Hematopoietic multipotent progenitor cell treated with erythropoietin and hydrocortisone succinate and interleukin-3 and kit ligand, for 8 days (in vitro differentiated cells): ENCODE results near the gene TUBB2A.

Source experiments
- DNase-seq: peaks from one replicate; pipeline ENCODE4 v3.0.0-alpha.2; 2015

TUBB2A gene

DNA sequence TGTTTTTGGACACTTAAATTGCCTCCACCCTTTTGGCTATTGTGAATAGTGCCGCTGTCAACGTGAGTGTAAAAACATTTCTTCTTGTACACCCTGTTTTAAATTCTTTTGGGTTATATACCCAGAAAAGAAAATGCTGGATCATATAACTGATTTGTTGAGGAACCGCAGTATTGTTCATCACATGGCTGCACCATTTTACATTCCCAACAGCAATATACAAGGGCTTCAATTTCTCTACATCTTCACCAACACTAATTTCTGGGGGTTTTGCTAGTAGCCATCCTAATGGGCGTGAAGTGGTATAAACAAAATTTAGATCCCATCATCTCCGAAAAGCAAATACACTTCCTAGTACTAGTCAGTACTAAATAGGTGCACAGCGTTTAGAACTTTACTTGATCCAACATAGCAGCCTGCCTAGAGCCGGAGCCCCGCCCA, 39.4 kb downstream of the TUBB2A start:
- no peak for DNase-seq

DNA sequence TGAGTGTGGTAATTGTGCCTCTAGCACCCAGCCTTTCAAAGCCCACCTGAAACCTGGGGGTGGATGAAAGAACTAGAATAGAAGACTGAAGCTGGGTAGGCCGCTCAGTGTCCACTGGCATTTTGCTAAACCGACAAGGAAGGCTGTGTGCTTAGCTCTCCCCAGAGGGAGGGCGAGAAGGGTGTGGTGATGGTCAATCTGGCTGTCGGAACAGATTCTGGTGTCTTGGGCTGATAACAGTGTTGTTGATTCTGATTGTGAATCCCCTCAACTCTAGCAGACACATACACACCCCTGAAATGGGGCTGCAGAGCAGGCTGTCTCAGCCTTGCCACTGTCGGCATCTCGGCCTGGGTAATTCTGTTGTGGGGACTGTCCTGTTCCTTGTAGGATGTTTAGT, 43.0 kb downstream of the TUBB2A start:
- no peak for DNase-seq

DNA sequence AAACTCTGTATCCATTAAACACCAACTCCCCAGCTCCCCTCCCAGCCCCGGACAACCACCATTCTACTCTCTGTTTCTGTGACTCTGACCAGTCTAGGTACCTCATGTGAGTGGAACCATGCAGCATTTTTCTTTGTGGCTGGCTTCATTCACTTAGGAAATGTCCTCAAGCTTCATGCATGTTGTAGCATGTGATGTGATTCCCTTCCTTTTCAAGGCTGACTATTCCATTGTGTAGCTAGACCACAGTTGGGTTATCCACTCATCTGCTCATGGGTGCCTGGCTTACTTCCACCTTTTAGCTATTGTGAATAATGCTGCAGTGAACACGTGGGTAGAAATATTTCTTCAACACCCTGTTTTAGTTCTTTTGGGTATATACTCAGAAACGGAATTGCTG, 47.6 kb downstream of the TUBB2A start:
- no peak for DNase-seq

DNA sequence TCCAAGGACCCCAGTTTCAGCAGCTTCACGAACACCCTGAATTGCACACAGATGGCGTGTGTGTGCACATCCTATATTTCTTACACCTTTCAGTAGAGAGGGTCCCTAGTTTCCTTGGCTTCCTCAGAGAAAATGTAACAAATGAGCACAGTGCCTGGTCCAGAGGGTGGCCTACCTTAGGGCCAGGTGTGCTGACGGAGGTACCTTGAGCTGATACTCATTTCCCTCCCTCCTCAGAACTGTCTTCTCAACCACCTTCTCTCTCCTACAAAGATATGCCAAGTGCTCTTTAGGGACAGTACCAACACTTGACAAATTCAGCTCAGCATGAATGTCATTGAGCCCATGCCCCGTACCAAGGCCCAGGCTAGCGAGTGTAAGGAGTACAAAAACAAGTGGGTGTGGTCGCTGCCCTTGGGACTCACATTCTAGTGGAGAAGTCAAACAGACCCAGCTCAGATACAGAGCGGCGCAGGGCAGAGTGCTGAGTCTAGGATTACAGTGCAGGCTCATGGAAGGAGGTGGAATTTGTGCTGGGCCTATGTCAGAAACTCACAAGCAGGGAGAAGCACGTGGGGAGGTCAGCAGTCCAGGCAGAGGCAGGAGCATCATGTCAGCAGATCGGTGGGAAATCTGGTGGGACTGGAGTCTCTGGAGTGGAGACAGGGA, 48.5 kb downstream of the TUBB2A start:
- no peak for DNase-seq
